MM.1S (cell line): ENCODE results near the gene C6orf141.

Source experiments
- DNase-seq: peaks from one replicate; pipeline ENCODE4 v3.0.0-alpha.2; 2015
- H2AFZ ChIP-seq: fragments of 300-600 bp; sonication (generic); 2 replicates; pipeline ENCODE4 v1.6.0; 2016; ENCODE audit warnings: antibody characterized with exemption, low read length
- H3F3A ChIP-seq: fragments of 300-600 bp; sonication (generic); 2 replicates; pipeline ENCODE4 v1.6.1; 2016; ENCODE audit warnings: mild to moderate bottlenecking, antibody characterized with exemption, low read length, moderate library complexity, mixed read lengths; ENCODE audit not compliant: insufficient read depth
- H3K27ac ChIP-seq: fragments of 300-600 bp; sonication (generic); 2 replicates; pipeline ENCODE4 v1.5.1; 2016; ENCODE audit warnings: mild to moderate bottlenecking, low read length
- H3K27me3 ChIP-seq: fragments of 300-600 bp; sonication (generic); replicated peaks from 2 replicates; pipeline ENCODE4 v1.6.0; 2016; ENCODE audit warnings: low read length; ENCODE audit not compliant: insufficient read depth
- H3K36me3 ChIP-seq: fragments of 300-600 bp; sonication (generic); replicated peaks from 2 replicates; pipeline ENCODE4 v1.6.1; 2016; ENCODE audit warnings: mild to moderate bottlenecking, low read length, mixed read lengths; ENCODE audit not compliant: insufficient read depth
- H3K4me1 ChIP-seq: fragments of 300-600 bp; sonication (generic); 2 replicates; pipeline ENCODE4 v1.6.1; 2016; ENCODE audit warnings: low read length, mixed read lengths
- H3K4me2 ChIP-seq: fragments of 300-600 bp; sonication (generic); 2 replicates; pipeline ENCODE4 v1.6.0; 2016; ENCODE audit warnings: low read depth, low read length
- H3K4me3 ChIP-seq: fragments of 300-600 bp; sonication (generic); 2 replicates; pipeline ENCODE4 v1.5.1; 2016; ENCODE audit warnings: low read length, mixed read lengths
- H3K79me2 ChIP-seq: fragments of 300-600 bp; sonication (generic); 2 replicates; pipeline ENCODE4 v1.6.1; 2016; ENCODE audit warnings: mixed run types, low read length, mixed read lengths
- H3K9ac ChIP-seq: fragments of 300-600 bp; sonication (generic); 2 replicates; pipeline ENCODE4 v1.6.1; 2016; ENCODE audit warnings: low read length, mixed read lengths
- H3K9me2 ChIP-seq: fragments of 300-600 bp; sonication (generic); replicated peaks from 2 replicates; pipeline ENCODE4 v1.6.1; 2016; ENCODE audit warnings: mild to moderate bottlenecking, low read length, mixed read lengths; ENCODE audit not compliant: insufficient read depth
- H3K9me3 ChIP-seq: fragments of 300-600 bp; sonication (generic); replicated peaks from 2 replicates; pipeline ENCODE4 v1.6.1; 2016; ENCODE audit warnings: mild to moderate bottlenecking, low read length, mixed read lengths; ENCODE audit not compliant: insufficient read depth
- H4K20me1 ChIP-seq: fragments of 300-600 bp; sonication (generic); 2 replicates; pipeline ENCODE4 v1.6.1; 2016; ENCODE audit warnings: mild to moderate bottlenecking, low read length, moderate library complexity, mixed read lengths; ENCODE audit not compliant: insufficient read depth
- EZH2 ChIP-seq: fragments of 300-600 bp; sonication (generic); optimal IDR thresholded peaks from 2 replicates; pipeline ENCODE3; 2017; ENCODE audit warnings: low read depth, mild to moderate bottlenecking, antibody characterized with exemption, low read length, mixed read lengths
- EZH2phosphoT487 ChIP-seq: fragments of 300-600 bp; sonication (generic); IDR thresholded peaks from 2 replicates; pipeline ENCODE4 v1.6.1; 2018; ENCODE audit warnings: antibody characterized with exemption, low read length
- TF ChIP-seq, protein P1 (sequence below): fragments of 300-600 bp; sonication (generic); IDR thresholded peaks from 2 replicates; pipeline ENCODE4 v1.5.1; 2016; ENCODE audit warnings: antibody characterized with exemption, low read length, mixed read lengths

The C6orf141 gene

DNA sequence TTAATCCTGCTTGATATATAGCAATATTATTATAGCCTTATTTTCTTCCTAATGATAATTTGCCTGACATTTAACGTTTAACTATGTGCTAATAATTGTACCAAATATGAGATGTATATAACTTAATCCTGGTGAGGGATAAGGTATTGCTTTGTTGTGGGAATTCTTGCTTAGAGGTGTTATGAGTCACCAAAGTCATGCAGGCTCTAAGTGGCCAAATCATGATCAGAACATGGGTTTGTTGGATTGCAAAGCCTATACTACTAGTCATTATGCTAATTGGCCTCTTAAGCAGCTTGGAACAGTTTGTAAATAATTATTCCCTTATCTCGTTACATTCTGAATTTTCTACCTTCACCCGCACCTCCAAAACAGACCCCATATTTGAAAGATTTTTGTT is 21.9 kb upstream of the C6orf141 start:
- TF ChIP-seq EZH2 = no peak
- TF ChIP-seq, protein P1, sequence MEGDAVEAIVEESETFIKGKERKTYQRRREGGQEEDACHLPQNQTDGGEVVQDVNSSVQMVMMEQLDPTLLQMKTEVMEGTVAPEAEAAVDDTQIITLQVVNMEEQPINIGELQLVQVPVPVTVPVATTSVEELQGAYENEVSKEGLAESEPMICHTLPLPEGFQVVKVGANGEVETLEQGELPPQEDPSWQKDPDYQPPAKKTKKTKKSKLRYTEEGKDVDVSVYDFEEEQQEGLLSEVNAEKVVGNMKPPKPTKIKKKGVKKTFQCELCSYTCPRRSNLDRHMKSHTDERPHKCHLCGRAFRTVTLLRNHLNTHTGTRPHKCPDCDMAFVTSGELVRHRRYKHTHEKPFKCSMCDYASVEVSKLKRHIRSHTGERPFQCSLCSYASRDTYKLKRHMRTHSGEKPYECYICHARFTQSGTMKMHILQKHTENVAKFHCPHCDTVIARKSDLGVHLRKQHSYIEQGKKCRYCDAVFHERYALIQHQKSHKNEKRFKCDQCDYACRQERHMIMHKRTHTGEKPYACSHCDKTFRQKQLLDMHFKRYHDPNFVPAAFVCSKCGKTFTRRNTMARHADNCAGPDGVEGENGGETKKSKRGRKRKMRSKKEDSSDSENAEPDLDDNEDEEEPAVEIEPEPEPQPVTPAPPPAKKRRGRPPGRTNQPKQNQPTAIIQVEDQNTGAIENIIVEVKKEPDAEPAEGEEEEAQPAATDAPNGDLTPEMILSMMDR = no peak
- no peak for TF ChIP-seq EZH2phosphoT487
- no peaks in the 10 kb centered on the region for H3K27me3 ChIP-seq
- no peak overlapping the region for H3K4me3 ChIP-seq
- H3K79me2 ChIP-seq = no peaks in the 10 kb centered on the region
- DNase-seq = no peak
- no peak overlapping the region for H3K9ac ChIP-seq
- no peak overlapping the region for H2AFZ ChIP-seq
- no peaks in the 10 kb centered on the region for H3K36me3 ChIP-seq
- H3K9me2 ChIP-seq = no peaks in the 10 kb centered on the region
- H3K9me3 ChIP-seq = no peaks in the 10 kb centered on the region
- no peaks in the 10 kb centered on the region for H3F3A ChIP-seq
- H3K4me2 ChIP-seq = no peak overlapping the region
- no peaks in the 10 kb centered on the region for H3K4me1 ChIP-seq
- no peaks in the 10 kb centered on the region for H4K20me1 ChIP-seq
- H3K27ac ChIP-seq = no peak overlapping the region

DNA sequence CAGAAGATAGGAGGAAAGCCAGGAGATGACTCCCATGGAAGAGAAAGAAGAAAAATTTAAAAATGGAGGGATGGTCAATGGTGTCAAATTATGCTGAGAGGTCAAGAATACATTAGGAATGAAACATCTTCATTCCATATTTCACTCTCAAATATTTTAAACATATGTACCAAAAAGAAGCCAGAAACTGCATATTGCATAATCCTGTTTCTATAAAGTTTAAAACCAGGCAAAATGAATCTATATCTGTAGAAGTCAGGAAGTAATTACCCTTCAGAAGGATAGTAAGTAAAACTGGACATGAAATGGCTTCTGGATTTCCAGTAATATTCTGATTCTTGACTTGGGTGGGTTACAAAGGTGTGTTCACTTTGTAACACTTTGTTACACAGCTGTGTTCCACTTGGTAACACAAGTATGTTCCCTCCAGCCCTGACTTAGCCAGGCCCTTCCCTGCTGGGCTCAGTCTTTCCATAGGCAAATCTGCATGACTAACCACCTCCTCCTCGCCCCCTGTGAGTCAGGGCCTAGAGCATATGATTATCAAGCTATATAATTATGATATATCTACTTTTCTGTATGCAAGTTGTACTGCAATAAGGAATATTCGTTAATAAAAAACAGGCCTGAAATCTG is 20.2 kb upstream of the C6orf141 start:
- Histone ChIP-seq H3F3A (no peaks in the 10 kb centered on the region), H3K4me1 (no peaks in the 10 kb centered on the region), H3K4me2 (no peak overlapping the region), H3K27me3 (no peaks in the 10 kb centered on the region), H2AFZ (no peak overlapping the region), H3K9me2 (no peaks in the 10 kb centered on the region), H4K20me1 (no peaks in the 10 kb centered on the region), H3K27ac (no peak overlapping the region), H3K79me2 (no peaks in the 10 kb centered on the region), H3K9ac (no peak overlapping the region), H3K4me3 (no peak overlapping the region), H3K9me3 (no peaks in the 10 kb centered on the region), H3K36me3 (no peaks in the 10 kb centered on the region)
- no peak for DNase-seq
- TF ChIP-seq EZH2phosphoT487 = no peak

DNA sequence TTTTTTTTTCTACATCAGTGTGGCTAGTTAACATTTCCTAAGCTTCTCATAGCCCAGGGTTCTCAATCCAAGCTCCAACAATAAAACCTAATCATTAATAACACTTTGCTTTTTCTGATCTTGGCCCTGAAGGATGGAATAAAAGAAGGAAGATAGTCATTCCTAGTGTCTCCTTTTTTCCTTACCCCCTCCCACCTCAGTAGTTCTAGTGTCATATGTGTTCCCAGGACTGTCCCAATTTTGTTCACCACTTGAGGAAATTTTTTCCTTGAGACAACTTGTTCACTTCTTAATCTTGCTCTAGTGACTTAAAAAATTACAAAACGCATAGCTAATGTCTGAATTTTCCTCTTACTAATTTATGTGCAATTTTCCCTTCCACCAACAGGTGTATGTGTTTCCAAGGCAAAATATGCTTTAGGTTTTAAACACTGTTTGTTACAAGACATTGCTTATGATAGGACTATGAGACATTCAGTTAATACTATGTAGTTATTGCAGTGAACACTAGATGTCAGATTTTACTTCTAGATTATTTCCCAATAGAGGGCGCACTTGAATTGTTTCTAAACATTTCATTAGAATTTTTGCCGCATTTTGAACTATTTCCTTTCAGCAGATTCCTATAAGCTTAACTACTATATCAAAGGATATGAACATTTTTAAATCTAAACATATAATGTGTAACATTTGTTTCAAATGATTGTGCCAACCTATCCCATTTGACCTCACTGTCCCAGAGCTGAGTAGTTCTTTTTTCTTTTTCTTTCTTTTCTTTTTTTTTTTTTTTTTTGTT is 18.5 kb upstream of the C6orf141 start:
- Histone ChIP-seq H3K4me1 (no peaks in the 10 kb centered on the region), H4K20me1 (no peaks in the 10 kb centered on the region), H3K9ac (peak overlapping the region; percentile 41; the same call in 1 of the 2 replicates), H3K4me3 (peak overlapping the region; percentile 56), H3K27me3 (no peaks in the 10 kb centered on the region), H3K4me2 (peak overlapping the region; percentile 56; the same call in 1 of the 2 replicates), H2AFZ (peak overlapping the region; percentile 73; the same call in 1 of the 2 replicates), H3K36me3 (no peaks in the 10 kb centered on the region), H3K79me2 (no peaks in the 10 kb centered on the region), H3K27ac (no peak overlapping the region), H3K9me2 (no peaks in the 10 kb centered on the region), H3K9me3 (no peaks in the 10 kb centered on the region), H3F3A (no peaks in the 10 kb centered on the region)
- no peak for TF ChIP-seq EZH2phosphoT487
- TF ChIP-seq, protein P1 = peak; percentile 98
- DNase-seq = peak; percentile 85

DNA sequence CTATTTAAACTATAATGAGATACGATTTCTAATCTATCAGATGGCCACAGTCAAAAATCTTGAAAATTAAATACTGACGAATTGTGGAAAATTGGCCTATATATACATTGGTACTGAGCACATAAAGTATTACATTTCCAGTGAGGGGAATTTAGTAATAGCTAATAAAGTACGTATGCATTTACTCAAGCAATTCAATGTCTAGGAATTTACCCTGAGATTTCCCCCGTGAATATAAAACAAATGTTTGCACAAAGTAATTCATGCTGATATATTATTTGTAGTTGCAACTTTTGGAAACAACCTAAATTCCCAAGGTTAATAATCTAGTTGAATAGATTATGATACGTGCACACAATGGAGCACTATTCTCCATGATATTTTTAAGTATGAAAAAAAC is 14.7 kb upstream of the C6orf141 start:
- Histone ChIP-seq H3K9me2 (no peaks in the 10 kb centered on the region), H4K20me1 (no peaks in the 10 kb centered on the region), H3K9ac (no peak overlapping the region), H3K36me3 (no peaks in the 10 kb centered on the region), H3K4me2 (no peak overlapping the region), H3K79me2 (no peaks in the 10 kb centered on the region), H3F3A (no peaks in the 10 kb centered on the region), H3K27me3 (no peaks in the 10 kb centered on the region), H3K9me3 (no peaks in the 10 kb centered on the region), H2AFZ (no peak overlapping the region), H3K27ac (no peak overlapping the region), H3K4me1 (no peaks in the 10 kb centered on the region), H3K4me3 (no peak overlapping the region)
- no peak for DNase-seq
- TF ChIP-seq EZH2phosphoT487 (no peak), EZH2 (no peak)
- TF ChIP-seq, protein P1 = no peak
